Karpas-422 (cell line): ENCODE data around the gene TUG1. TPM values are rescaled to one million over a fixed set of nuclear protein-coding genes. Genes with fewer than 3 reads are reported as not detected.

Experiments
- DNase-seq: peaks from one replicate; pipeline ENCODE4 v3.0.0-alpha.2; 2015
- H2AFZ ChIP-seq: fragments of 200-600 bp; sonication (generic); 2 replicates; pipeline ENCODE4 v1.6.1; 2014; ENCODE audit warnings: antibody characterized with exemption, low read length, mixed read lengths
- H3K27ac ChIP-seq: fragments of 200-600 bp; sonication (generic); 2 replicates; pipeline ENCODE4 v1.5.1; 2014; ENCODE audit warnings: mild to moderate bottlenecking, low read length, moderate library complexity
- H3K27me3 ChIP-seq: fragments of 200-600 bp; sonication (generic); 2 replicates; pipeline ENCODE4 v1.6.1; 2014; ENCODE audit warnings: low read length, mixed read lengths
- H3K36me3 ChIP-seq: fragments of 200-600 bp; sonication (generic); 2 replicates; pipeline ENCODE4 v1.6.1; 2014; ENCODE audit warnings: low read length, mixed read lengths; ENCODE audit not compliant: insufficient read depth
- H3K4me1 ChIP-seq: fragments of 200-600 bp; sonication (generic); 2 replicates; pipeline ENCODE4 v1.6.1; 2014; ENCODE audit warnings: mild to moderate bottlenecking, low read length, mixed read lengths
- H3K4me2 ChIP-seq: fragments of 200-600 bp; sonication (generic); 2 replicates; pipeline ENCODE4 v1.6.1; 2014; ENCODE audit warnings: low read length, low read depth, mild to moderate bottlenecking; ENCODE audit not compliant: poor library complexity, severe bottlenecking
- H3K4me3 ChIP-seq: fragments of 200-600 bp; sonication (generic); 2 replicates; pipeline ENCODE4 v1.5.1; 2014; ENCODE audit warnings: mild to moderate bottlenecking, antibody characterized with exemption, low read length, mixed read lengths
- H3K79me2 ChIP-seq: fragments of 200-600 bp; sonication (generic); 2 replicates; pipeline ENCODE4 v1.6.1; 2014; ENCODE audit warnings: mild to moderate bottlenecking, low read length, mixed read lengths
- H3K9ac ChIP-seq: fragments of 200-600 bp; sonication (generic); 2 replicates; pipeline ENCODE4 v1.6.0; 2014; ENCODE audit warnings: low read length
- H3K9me2 ChIP-seq: fragments of 200-600 bp; sonication (generic), shearing (Covaris generic); replicated peaks from 2 replicates; pipeline ENCODE4 v1.6.0; 2014; ENCODE audit warnings: mild to moderate bottlenecking, low read length, moderate library complexity; ENCODE audit not compliant: insufficient read depth
- H3K9me3 ChIP-seq: fragments of 300-700, 200-600 bp; sonication (generic); 2 replicates; pipeline ENCODE4 v1.6.1; 2014; ENCODE audit warnings: low read length, mixed read lengths
- H4K20me1 ChIP-seq: fragments of 200-600 bp; sonication (generic); 2 replicates; pipeline ENCODE4 v1.6.1; 2014; ENCODE audit warnings: mild to moderate bottlenecking, antibody characterized with exemption, low read length, low read depth; ENCODE audit not compliant: insufficient read depth
- total RNA-seq: library from RNA; depleted of rRNA; stranded (reverse); fragments of >200 nt; shearing (Covaris generic); gene quantifications from 2 replicates; pipeline ENCODE4 v1.2.3, GENCODE V29; 2014; ENCODE audit warnings: low replicate concordance

The TUG1 gene
- total RNA-seq, 1 experiment from 2014 or later: 97.4 TPM

DNA sequence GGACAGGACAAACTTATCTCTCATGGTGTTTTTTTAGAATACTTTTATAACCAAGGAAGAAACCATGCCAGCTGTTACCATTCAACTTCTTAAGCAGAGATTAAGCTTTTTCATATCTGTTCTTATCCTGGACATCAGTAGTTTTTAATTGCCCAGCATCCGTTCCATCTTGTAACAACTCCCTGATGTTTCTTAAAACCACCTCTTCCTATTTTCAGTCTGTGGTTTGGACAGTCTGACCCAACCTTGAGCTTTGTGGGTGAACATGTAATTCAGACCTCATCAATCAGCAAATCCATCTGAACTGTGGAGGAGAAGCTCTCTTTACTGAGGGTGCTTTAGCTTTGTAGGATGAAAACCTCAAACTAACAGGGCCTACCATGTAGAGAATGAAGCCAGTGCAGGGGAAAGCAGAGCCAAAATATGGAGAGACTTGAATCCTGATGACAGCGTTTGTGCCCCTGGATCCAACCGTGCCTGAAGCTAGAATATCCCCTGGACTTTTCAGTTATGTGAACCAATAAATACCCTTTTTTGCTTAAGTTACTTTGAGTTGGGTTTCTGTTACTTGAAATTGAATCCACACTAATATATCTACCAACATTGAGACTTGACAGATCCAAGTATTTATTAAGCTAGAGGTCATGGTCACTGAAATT, 9.4 kb downstream of the TUG1 start:
- no peak overlapping the region for H3K4me3 ChIP-seq
- no peak overlapping the region for H3K27ac ChIP-seq
- peaks cover 41% of the 10 kb centered on the region for H4K20me1 ChIP-seq
- peaks cover 28% of the 10 kb centered on the region for H3K36me3 ChIP-seq
- H3K4me1 ChIP-seq: no peaks in the 10 kb centered on the region
- H3K27me3 ChIP-seq: no peaks in the 10 kb centered on the region
- H3K9me3 ChIP-seq: no peaks in the 10 kb centered on the region
- H3K9ac ChIP-seq: no peak overlapping the region
- no peaks in the 10 kb centered on the region for H3K9me2 ChIP-seq
- no peak overlapping the region for H3K4me2 ChIP-seq
- H3K79me2 ChIP-seq: peaks cover under 1% of the 10 kb centered on the region
- no peak overlapping the region for H2AFZ ChIP-seq
- no peak for DNase-seq

DNA sequence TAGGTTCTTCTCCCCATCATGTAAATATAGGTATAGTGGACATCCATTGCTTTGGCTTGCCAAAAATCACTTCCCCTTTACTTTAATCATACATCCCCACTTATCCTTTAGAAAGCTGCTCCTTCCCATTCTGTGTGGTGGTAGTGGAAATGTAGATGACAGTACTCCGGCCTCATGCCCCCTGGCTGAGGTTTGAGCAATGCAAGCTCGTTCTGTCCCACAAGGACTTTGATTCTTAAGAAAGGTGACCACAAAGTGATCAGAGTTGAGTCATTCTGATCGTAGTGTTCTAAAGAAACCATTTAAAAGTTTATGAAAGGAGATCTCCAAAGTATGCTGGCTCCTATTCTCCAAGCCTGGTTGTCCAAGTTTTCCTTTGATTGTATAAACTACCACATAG, 10.9 kb downstream of the TUG1 start:
- peaks cover 34% of the 10 kb centered on the region for H4K20me1 ChIP-seq
- no peaks in the 10 kb centered on the region for H3K9me2 ChIP-seq
- H3K4me1 ChIP-seq: no peaks in the 10 kb centered on the region
- H3K79me2 ChIP-seq: no peaks in the 10 kb centered on the region
- H3K27me3 ChIP-seq: no peaks in the 10 kb centered on the region
- H3K9me3 ChIP-seq: no peaks in the 10 kb centered on the region
- H3K27ac ChIP-seq: no peak overlapping the region
- H3K4me2 ChIP-seq: no peak overlapping the region
- H3K4me3 ChIP-seq: no peak overlapping the region
- peaks cover 13% of the 10 kb centered on the region for H3K36me3 ChIP-seq
- no peak for DNase-seq
- H2AFZ ChIP-seq: no peak overlapping the region
- H3K9ac ChIP-seq: no peak overlapping the region

DNA sequence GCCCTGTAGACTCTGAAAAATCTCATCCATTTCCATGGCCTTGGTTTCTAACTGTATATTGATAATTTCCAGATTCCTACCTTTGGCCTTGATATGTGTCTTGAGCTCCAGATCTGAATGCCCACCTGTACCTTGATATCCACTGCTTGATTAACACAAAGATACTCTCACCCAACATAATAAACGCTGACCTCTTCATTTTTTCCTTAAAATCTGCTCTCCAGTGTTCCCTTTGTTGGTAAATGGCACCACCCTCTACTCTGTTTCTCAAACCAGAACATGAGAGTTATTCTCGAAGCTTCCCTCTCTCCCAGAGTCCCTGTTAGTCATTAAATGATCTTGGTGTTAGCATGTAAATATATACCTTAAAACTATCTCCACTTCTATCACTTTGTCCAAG, 13.4 kb downstream of the TUG1 start:
- no peak for DNase-seq
- no peaks in the 10 kb centered on the region for H3K9me2 ChIP-seq
- H3K9me3 ChIP-seq: no peaks in the 10 kb centered on the region
- H3K9ac ChIP-seq: no peak overlapping the region
- no peak overlapping the region for H3K4me3 ChIP-seq
- no peak overlapping the region for H2AFZ ChIP-seq
- no peaks in the 10 kb centered on the region for H3K36me3 ChIP-seq
- H3K4me2 ChIP-seq: no peak overlapping the region
- H3K79me2 ChIP-seq: no peaks in the 10 kb centered on the region
- peaks cover 20% of the 10 kb centered on the region for H4K20me1 ChIP-seq
- H3K4me1 ChIP-seq: no peaks in the 10 kb centered on the region
- no peak overlapping the region for H3K27ac ChIP-seq
- no peaks in the 10 kb centered on the region for H3K27me3 ChIP-seq

DNA sequence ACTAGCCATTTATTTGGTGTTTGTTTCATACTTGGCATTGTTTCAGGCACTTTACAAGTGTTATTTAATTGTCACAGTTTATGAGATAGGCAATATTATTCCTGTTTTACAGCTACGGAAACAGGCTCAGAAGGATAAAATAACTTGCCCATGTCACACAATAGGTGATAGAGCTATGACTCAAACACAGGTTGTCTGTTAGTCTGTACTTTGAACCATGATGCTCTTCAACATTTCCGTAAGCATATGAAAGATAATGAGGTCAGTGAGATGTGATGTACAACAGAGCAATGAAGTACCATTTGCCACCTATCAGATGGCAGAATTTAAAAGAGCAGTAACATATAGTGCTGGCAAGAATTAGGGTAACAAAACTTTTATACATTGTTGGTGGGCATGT, 15.3 kb downstream of the TUG1 start:
- H3K27ac ChIP-seq: no peak overlapping the region
- no peaks in the 10 kb centered on the region for H3K79me2 ChIP-seq
- H3K9ac ChIP-seq: no peak overlapping the region
- no peaks in the 10 kb centered on the region for H3K9me3 ChIP-seq
- H2AFZ ChIP-seq: no peak overlapping the region
- no peak overlapping the region for H3K4me3 ChIP-seq
- no peak overlapping the region for H3K4me2 ChIP-seq
- no peaks in the 10 kb centered on the region for H3K27me3 ChIP-seq
- peak; percentile 25 for DNase-seq
- peaks cover 7% of the 10 kb centered on the region; the same call in 1 of the 2 replicates for H4K20me1 ChIP-seq
- no peaks in the 10 kb centered on the region for H3K36me3 ChIP-seq
- H3K4me1 ChIP-seq: no peaks in the 10 kb centered on the region
- no peaks in the 10 kb centered on the region for H3K9me2 ChIP-seq

DNA sequence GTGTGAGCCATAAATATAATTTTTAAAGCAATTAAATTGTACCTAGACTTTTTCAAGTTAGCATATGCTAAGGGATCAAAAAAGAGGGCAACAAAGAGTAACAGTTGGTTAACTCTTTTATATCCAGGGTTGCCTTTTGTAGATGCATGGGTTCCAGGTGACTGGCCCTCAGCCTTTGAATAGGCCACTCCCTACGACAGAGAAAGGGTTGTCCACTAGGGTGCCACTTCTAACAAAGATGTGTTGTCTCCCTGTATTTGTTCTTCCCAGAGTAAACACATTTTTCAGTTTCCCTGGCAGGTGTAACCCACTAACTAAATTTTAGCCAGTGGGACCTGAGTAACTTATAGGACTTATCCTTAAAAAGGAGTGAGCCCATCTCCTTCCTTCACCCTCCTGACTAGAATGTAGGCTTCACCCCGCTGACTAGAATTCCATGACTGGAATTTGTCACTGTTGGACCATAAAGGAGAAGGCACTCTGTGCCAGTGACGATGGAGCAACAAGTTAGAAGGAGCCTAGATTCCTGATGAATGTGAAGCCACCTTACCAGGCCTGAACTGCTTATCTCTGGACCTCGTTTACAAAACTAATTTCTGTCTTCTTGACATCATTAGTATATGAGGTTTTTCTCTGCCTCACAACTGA, 16.6 kb downstream of the TUG1 start:
- Histone ChIP-seq H3K27me3 (no peaks in the 10 kb centered on the region), H3K27ac (no peak overlapping the region), H3K9ac (no peak overlapping the region), H3K4me2 (no peak overlapping the region), H3K79me2 (no peaks in the 10 kb centered on the region), H2AFZ (no peak overlapping the region), H3K4me3 (no peak overlapping the region), H3K9me3 (no peaks in the 10 kb centered on the region), H3K9me2 (no peaks in the 10 kb centered on the region), H4K20me1 (peaks cover 7% of the 10 kb centered on the region; the same call in 1 of the 2 replicates), H3K36me3 (no peaks in the 10 kb centered on the region), H3K4me1 (no peaks in the 10 kb centered on the region)
- DNase-seq: peak; percentile 38

DNA sequence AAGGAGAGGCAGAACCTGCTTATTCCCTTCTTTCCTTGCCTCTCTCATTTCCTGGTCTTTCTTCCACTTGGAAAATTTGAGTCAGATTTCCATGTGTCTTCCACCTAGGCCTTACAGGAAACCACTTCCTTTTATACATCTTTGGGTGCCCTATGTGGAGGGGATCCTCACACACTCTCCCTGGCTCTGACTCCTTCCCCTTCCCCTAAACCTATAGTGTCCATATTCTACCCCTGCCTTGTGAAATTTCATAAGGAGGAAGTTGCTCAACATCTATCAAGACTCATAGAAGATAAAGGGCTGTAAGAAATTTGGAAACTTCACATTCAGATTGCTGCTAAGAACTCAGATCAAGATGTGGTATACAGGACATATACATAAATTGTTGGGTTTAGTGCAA, 20.4 kb downstream of the TUG1 start:
- Histone ChIP-seq H4K20me1 (0 out of 2 replicates have a peak, but pooled peaks cover 3% of the 10 kb centered on the region), H3K27ac (no peak overlapping the region), H3K27me3 (no peaks in the 10 kb centered on the region), H3K4me3 (no peak overlapping the region), H3K36me3 (no peaks in the 10 kb centered on the region), H3K9me2 (no peaks in the 10 kb centered on the region), H3K4me1 (no peaks in the 10 kb centered on the region), H3K4me2 (no peak overlapping the region), H3K9ac (no peak overlapping the region), H3K9me3 (no peaks in the 10 kb centered on the region), H3K79me2 (no peaks in the 10 kb centered on the region), H2AFZ (no peak overlapping the region)
- no peak for DNase-seq

DNA sequence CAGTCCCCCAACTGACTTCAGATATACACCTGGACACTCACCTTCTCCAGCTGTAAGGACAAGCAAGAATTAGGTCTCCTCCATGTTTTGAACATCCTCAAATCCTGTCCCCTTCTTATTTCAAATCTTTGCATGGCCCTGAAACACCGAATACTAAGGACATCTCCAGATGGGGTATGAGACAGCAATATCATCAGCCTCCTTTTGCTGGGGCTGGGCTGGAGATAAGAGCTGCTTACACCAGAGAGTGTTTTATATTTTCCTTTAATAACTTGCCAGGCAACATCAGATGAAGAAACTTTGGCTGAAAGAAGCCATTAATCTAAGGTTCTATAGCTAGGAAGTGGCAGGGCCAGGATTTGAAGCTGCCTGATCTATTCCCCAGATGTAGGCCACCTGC, 21.6 kb downstream of the TUG1 start:
- Histone ChIP-seq H4K20me1 (0 out of 2 replicates have a peak, but pooled peaks cover 3% of the 10 kb centered on the region), H3K79me2 (no peaks in the 10 kb centered on the region), H3K4me3 (no peak overlapping the region), H3K4me1 (no peaks in the 10 kb centered on the region), H3K27ac (no peak overlapping the region), H3K9ac (no peak overlapping the region), H3K36me3 (no peaks in the 10 kb centered on the region), H2AFZ (no peak overlapping the region), H3K27me3 (no peaks in the 10 kb centered on the region), H3K4me2 (no peak overlapping the region), H3K9me3 (no peaks in the 10 kb centered on the region), H3K9me2 (no peaks in the 10 kb centered on the region)
- DNase-seq: peak; percentile 30

DNA sequence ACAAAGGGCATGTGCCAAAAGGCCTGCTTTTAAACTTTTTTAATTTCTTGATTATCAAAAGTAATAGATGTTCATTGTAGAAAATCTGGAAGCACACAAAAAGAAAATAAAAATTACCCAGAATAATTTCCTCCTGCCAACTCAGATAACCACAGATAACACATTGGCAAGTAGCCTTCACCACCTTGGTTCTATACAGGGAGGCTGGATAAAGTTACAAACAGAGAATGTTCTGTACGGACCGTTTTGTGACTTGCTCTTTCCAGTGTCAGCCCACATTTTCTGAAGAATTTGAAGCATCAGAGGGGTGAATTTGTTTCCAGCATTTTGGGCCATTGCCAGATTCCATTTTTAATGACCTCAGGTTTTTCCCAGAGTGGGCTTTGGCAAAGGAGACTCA, 23.5 kb downstream of the TUG1 start:
- no peaks in the 10 kb centered on the region for H4K20me1 ChIP-seq
- no peaks in the 10 kb centered on the region for H3K4me1 ChIP-seq
- no peaks in the 10 kb centered on the region for H3K9me3 ChIP-seq
- H3K27me3 ChIP-seq: no peaks in the 10 kb centered on the region
- no peaks in the 10 kb centered on the region for H3K9me2 ChIP-seq
- no peak overlapping the region for H3K4me3 ChIP-seq
- no peaks in the 10 kb centered on the region for H3K79me2 ChIP-seq
- no peak overlapping the region for H3K9ac ChIP-seq
- no peak overlapping the region for H3K27ac ChIP-seq
- DNase-seq: peak; percentile 24
- no peak overlapping the region for H2AFZ ChIP-seq
- no peak overlapping the region for H3K4me2 ChIP-seq
- H3K36me3 ChIP-seq: no peaks in the 10 kb centered on the region
